HG03521 (cell line): ENCODE results near the gene SCNN1B.

Source experiments
- ATAC-seq: cut with Tn5 transposase; IDR thresholded peaks from one replicate; pipeline ENCODE4 v1.9.1; 2021; ENCODE audit warnings: mild to moderate bottlenecking, moderate library complexity; ENCODE audit not compliant: unreplicated experiment

SCNN1B gene

DNA sequence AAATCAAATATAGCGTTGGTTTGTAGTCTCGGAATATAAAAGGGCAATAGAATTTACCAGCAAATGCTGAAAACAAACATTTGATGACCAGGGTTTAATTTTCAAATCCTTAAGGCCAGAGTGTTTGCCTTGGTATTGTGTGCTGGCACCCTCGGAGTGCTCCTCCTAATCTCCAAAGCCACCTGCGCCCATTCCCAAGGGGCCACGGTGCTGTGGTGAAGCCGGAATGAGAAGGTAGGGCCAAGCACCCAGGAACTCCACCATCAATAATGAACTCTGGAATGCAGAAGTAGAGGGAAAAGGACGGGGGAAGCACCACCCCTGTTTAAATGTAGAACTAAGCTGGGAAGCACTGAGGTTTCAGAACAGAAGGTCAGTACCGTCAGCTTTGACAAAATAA is 99.0 kb downstream of the SCNN1B start:
- no peak for ATAC-seq

DNA sequence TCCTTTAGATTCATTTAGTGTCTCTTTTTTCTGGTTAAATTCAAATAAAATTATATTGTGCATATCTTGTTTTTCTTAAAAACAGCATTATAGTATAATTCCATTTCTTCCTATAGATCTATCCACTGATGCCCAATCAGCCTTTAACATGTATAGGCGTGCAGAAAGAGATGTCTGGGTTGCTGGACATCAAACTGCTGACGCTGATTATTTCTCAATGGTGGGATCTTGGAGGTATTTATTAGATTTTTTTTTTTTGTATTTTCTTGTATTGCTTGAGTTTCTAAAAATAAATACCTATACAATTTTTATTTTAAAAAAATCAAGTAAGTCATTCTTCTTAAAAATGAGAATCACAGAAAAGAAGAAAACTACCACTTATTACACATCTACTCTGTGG is 100.0 kb downstream of the SCNN1B start:
- no peak for ATAC-seq

DNA sequence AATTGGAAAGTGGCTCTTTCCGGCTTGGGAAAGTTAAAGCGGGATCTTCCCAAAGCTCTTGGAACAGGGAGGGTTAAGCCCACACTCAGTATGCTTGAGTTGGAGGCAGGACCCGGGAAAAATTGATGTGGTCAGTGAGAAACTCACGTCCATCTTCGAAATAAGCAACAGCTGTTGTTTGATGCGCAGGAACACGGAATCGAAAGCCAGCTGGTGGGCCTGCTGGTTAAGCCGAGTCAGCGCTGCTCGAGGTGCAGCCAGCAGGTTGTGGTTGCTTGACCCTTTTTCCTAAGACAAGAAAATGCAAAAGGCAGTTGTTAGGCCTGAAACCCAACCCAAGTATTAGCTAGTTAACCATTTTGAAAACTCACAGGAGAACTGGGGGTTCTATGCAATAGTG is 101.4 kb downstream of the SCNN1B start:
- no peak for ATAC-seq

DNA sequence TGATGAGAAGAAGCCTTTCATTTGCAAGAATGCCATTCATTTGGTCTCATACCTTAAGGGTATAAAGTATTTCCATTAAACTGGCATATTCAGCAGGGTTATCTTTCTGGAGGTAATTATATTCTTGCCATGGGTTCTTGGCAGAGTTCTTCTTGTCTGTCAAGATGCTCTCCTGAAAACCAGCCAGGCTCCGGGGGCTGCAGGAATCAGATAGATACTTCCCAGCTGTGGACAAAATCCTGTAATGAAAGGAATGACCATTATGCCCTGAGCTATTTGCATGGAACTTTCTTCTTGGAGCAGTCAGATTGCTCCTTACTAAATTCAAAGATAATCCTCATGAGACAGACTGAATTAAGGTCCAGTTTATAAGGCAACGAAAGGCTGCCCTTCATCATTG is 103.9 kb downstream of the SCNN1B start:
- ATAC-seq = no peak

DNA sequence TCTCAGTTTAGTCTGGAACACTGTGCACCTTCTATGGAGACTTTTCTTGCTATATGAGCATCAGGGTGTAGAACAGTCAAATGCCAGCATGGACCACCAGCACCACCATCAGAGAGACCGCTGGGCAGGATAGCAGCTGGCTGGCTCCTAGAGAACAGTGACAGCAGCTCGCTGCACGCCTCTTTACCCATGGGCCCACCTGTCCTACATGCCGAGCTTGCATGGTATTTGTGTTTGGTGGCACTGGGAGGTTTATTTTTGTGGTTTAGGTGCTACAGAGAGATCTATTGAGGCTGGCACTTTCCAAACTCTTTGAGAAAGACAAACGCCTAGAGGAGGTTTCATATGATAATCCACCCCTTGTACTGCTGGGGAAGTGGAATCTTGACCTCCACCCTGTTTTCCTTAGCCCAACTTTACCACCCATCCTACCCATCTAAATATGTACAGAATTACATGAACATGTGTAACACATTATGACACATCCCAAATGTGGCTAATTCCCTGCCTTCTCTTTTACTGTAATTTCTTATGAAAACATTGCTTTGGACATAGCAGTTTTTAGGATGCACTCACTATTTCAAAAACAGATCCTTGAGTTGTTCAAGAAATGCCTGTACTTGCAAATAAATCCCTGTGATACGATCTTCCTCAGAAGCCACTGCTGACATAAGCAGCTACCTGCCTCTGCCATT is 104.6 kb downstream of the SCNN1B start:
- ATAC-seq = no peak

DNA sequence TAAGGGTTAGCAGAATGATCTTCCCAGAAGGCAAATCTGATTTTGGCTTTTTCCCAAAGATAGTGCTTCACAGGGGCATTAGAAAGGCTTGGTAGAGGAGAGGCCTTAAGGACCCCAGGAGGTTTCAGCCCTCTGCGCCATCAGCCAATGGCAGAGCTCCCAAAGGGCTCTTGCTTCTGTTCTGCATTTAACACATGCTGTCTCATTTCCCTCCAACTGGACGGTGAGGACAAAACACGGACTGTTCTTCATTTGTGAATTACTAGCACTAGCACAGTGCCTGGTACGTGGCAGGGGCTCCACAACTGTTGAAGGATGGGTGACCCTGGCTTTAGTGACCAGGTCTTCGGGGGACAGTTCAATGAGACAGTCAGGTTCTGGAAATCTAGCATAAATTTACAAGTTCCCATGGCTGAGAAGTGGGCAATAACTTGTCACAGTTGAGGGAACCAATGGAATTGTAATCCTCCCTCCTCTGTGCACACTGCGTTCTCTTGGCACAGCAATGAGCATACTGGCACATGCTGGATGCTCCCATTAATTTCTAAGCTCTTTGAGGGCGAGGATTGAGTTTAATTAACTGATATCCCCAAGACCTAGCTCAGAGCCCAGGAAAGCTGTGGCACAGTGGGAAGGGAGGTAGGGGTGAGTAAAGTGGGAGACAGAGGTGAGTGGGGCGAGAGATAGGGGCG is 105.5 kb downstream of the SCNN1B start:
- no peak for ATAC-seq

DNA sequence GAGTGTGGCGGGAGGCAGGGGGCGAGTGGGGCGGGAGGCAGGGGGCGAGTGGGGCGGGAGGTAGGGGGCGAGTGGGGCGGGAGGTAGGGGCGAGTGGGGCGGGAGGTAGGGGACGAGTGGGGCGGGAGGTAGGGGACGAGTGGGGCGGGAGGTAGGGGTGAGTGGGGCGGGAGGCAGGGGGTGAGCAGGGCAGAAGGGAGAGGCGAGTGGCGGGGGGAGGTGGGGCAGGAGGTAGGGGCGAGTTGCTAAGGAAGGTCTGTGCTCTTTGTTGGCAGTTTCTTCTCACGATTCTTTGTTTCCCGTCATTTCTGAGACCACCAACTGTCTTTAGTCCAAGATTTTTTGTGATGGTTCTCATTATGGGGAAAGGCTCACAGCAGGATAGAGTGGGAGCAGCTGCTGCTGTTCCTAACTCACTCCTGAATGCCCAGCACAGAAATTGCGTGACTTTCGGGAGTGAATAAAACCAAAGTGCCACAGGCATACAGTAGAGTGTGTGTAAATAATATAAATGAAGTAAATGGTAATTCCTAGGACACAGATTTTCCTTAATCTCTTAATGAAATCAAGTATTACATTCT is 106.2 kb downstream of the SCNN1B start:
- no peak for ATAC-seq

DNA sequence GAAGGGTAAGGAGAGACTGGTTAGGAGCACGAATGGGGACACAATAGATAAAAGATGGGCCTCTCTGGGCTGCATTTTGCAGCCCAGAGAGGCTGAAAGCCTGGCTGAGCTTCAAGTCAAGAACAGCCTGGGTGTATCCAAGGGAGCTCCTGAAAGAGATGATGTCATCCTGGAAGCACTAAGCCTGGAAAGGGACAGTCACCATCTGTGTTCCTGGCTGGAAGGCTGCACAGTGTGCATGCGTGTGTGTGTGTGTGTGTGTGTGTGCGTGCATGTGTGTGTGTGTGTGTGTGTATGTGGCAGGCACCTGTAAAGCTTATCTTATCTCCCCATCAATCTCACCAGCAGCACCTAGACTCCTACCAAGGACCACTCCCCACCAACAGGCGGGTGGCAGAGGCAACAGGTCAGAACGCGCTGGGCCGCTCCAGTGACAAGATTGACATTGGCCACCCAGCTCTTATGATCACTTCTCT is 106.8 kb downstream of the SCNN1B start:
- no peak for ATAC-seq

DNA sequence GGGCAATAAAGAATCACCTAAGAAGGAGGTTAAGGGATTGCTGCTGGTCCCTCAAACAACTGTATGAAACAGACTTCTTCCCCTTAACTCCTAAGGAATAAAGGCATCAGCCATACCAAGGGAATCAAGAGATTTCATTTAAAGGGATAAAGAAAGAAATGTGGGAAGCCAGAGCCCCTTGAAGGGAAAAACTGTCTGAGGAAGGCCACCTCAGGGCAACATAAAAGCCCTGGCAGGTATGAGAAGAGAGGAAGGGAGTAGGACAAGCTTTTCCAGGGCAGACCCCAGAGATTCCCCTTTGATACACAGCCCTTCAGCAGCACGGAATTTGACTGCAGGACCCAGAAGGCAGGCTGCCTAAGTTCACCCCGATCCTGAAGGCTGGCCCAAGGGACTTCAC is 107.4 kb downstream of the SCNN1B start:
- no peak for ATAC-seq

DNA sequence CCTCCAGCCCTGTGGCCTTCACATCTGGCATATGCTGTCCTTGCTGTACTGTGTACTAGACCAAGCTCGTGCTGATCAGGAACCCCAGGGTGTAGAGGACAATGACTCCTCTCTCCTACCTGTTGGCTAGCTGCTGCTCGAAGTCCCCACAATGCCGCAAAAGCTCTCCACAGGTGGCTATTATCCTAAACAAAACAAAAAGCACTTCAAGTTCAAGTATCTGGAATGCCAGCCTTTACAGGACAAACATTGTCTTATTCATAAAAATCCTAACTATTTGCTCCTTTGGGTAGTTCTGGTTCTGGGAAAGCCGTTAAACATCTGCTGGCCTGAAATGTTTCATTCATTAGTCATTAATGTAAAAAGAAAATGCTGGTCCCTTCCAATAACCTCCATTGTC is 108.1 kb downstream of the SCNN1B start:
- no peak for ATAC-seq

DNA sequence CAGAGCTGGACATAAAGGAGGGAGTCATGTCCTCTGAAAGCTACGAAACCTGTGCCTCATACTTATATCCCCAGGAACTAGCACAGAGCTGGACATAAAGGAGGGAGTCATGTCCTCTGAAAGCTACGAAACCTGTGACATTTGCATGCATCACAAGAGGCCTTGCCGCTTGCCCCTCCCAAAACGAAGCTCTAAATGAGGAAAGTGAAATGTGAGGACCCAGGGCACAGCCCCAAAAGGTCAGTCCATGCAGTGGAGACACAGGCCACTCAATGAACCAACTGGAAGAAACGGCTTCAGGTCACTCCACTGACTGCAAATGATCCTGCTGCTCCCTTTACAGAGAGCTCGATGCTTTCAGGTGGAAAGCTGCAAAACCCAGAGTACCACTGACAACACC is 112.6 kb downstream of the SCNN1B start:
- ATAC-seq = no peak

DNA sequence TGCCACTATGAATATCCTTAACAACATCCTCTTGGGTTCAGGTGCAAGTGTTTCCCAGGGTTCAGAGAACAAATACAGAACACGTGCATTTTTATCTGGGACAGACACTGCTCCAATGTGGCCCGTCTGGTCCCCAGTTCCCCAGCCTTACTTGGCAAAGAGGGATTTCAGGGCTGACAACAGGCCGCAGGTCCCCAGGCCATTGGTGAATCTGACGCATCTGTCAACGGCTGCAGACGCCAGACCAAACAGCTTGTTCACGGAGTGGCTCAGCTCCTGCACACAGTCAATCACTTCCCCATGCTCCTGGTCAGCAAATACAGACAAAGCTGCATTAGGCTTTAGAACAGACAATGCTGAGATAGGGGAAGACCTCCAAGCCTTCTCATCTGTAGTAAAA is 114.7 kb downstream of the SCNN1B start:
- no peak for ATAC-seq

DNA sequence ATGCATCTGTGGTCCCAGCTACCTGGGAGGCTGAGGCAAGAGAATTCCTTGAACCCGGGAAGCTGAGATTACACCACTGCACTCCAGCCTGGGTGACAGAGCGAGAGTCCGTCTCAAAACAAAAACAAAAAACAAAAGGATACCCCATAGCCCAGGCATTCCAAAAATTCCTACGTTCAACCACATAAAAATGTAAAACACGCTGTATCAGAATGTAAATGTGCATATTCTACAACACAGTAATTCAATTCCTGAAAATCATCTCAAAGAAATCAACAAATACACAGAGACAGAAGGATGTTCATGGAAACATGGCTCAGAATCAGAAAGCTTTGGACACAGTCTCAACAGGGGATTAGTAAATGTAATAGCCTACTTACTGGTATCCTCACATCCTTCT is 117.9 kb downstream of the SCNN1B start:
- ATAC-seq = no peak

DNA sequence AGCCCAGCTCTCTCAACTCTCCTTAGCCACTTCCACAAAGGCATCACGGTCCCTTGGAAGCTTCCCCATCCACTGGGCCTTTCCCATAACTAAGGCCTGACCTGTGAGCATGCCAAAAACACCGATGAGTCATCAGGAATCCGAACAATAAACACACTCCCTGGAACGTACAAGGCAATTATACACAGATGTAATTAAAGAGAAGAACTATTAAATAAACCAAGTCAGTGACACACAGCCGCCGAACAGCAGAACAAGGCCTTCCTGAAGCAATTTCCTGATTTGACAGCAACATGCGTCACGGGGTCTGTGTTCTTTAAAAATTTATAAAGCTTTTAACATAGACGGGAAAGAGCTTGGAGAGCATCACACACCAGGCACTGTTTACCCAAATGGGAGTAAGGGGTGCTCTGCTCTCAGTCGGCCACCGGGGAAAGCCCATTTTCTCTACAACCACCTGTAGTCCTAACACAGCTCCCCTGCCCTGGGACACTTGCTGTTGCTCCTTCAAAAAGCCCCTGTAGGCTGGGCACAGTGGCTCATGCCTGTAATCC is 121.5 kb downstream of the SCNN1B start:
- no peak for ATAC-seq

DNA sequence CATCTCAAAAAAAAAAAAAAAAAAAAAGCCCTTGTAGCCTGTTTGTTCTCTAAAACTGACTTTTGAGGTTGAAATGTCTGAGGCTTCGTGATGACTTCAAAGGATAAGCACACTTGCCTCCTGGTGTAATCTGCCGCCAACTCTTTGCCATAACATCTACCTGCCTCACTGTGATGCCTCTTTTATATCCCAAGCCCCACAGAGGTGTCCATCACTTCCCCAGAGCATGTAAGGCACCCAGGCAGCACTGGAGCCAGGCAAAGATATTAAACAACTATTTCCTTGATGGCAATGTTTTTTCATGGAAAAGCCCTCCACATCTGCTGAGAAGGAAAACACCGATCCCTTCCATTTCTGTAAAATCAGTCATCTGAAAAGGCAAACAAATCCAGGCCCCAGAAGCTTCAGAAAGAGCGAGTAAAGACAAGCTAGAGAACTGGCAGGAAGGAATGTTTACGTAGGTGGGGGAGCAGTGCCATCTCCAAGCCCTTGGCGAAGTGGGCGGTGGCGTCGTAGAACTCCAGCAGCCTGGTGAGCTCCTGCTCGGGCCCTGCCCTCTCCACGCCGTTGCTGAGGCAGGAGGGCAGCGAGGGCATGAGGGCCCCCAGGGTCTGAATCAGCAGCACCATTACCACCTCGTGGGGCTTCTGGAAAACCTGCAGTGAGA is 122.3 kb downstream of the SCNN1B start:
- no peak for ATAC-seq

DNA sequence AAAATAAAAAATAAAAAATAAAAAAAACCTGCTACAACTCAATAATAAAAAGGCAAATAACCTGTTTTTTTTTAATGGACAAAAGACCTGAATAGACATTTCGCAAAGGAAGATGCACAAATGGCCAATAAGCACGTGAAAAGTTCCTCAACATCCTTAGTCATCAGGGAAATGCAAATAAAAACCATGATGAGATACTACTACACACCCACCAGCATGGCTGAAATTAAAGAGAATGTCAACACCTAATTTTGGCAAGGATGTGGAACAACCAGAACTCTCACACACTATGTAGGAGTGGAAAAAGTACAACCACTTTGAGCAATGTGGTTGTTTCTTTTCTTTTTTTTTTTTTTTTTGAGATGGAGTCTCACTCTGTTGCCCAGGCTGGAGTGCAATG is 126.2 kb downstream of the SCNN1B start:
- no peak for ATAC-seq
